Measurements from ENCODE around the gene EAF1. TPM values are rescaled to one million over a fixed set of nuclear protein-coding genes. Genes with fewer than 3 reads are reported as not detected.
A peak's percentile ranks its signal among the peaks of the same experiment; 100 is the strongest.

EAF1 gene
- total RNA-seq (2021; fragmentation: NEBNext Ultra II Directional; extraction: Animal tissue kit (Norgen Biotek cat#: 25700)) = 10 to 100 TPM; 13.9 to 17.2 (median 15.8) TPM
- long read RNA-seq, full-length matches to known transcripts = 7 of 14 reads
- long read RNA-seq, partial matches to known transcripts = 0 of 14 reads
- long read RNA-seq, other reads (novel, unspliced or antisense) = 7 of 14 reads

- DNase-seq = peak; percentile 68
- H3K4me3 Mint-ChIP-seq = peak within 1 kb of the TSS; percentile 98
- H3K4me1 Mint-ChIP-seq (ENCODE audit: low read depth) = peaks cover 33% of the 10 kb centered on the region
- H3K27me3 Mint-ChIP-seq (ENCODE audit: insufficient read depth) = no peaks in the 10 kb centered on the region
- H3K36me3 Mint-ChIP-seq (ENCODE audit: low read depth) = peaks cover 32% of the 10 kb centered on the region
- TF ChIP-seq, protein P1, sequence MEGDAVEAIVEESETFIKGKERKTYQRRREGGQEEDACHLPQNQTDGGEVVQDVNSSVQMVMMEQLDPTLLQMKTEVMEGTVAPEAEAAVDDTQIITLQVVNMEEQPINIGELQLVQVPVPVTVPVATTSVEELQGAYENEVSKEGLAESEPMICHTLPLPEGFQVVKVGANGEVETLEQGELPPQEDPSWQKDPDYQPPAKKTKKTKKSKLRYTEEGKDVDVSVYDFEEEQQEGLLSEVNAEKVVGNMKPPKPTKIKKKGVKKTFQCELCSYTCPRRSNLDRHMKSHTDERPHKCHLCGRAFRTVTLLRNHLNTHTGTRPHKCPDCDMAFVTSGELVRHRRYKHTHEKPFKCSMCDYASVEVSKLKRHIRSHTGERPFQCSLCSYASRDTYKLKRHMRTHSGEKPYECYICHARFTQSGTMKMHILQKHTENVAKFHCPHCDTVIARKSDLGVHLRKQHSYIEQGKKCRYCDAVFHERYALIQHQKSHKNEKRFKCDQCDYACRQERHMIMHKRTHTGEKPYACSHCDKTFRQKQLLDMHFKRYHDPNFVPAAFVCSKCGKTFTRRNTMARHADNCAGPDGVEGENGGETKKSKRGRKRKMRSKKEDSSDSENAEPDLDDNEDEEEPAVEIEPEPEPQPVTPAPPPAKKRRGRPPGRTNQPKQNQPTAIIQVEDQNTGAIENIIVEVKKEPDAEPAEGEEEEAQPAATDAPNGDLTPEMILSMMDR (IDR thresholded peaks at IDR 0.05) = peak; percentile 36
- peak within 1 kb of the TSS; percentile 88 for H3K27ac Mint-ChIP-seq
- H3K9me3 Mint-ChIP-seq = peaks cover 6% of the 10 kb centered on the region
These were observed at the start of gene EAF1, which contains the start of gene METTL6 for GRCh38 chr3:15427182-15427880. EAF1 (plus strand) TSS chr3:15427598; CDS start chr3:15427780, 182 bp downstream. METTL6 (minus strand) TSS chr3:15427544; CDS start chr3:15426511, 1,033 bp downstream.

- Mint-ChIP-seq H3K4me1 (ENCODE audit: low read depth) (peaks cover 10% of the 10 kb centered on the region), H3K4me3 (no peak overlapping the region), H3K9me3 (no peaks in the 10 kb centered on the region), H3K36me3 (ENCODE audit: low read depth) (no peaks in the 10 kb centered on the region), H3K27ac (peak overlapping the region; percentile 87), H3K27me3 (ENCODE audit: insufficient read depth) (no peaks in the 10 kb centered on the region)
- DNase-seq = peak; percentile 95
- TF ChIP-seq, protein P1 (IDR thresholded peaks at IDR 0.05) = peak; percentile 93
These were observed 49.2 kb upstream of the EAF1 start for GRCh38 chr3:15377961-15378791.

DNA sequence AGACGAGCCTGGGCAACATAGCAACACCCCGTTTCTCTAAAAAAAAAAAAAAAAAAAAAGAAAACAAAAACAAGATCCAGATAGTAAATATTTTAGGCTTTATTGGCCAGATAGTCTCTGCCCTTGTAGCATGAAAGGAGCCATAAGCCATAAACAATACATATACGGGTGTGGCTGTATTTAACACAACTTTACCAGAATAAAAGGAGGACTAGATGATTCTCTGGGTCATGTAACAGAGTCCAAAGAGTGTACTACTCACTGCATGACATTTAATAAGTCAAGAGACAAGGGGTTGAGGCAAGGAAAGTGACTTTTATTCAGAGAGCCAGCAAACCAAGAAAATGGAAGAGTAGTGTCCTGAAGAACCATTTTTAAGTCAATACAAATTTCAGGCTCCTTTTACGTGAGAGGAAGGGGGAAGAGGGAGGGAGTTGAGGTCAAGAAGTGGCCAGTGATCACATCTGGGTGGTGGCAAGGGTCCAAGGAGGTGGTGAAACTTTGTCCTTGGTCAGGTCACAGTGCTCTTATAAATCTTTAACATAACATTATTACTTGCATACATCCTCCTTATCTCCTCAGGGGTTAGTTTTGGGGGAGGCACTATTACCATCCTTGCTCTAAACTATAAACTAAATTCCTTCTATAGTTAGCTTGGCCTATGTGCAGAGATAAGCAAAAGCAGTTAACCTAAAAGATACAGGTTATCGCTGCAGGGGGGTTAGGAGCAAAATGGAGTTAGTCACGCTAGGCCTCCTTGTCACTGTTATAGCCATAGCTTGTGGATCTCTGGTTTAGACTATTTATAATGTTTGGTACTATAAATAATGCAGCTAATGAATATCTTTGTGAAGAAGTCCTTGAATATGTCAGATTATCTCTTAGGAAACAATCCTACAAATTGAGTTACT lies 46.2 kb upstream of the EAF1 start:
- H3K9me3 Mint-ChIP-seq = no peaks in the 10 kb centered on the region
- no peaks in the 10 kb centered on the region for H3K36me3 Mint-ChIP-seq (ENCODE audit: low read depth)
- TF ChIP-seq, protein P1 (IDR thresholded peaks at IDR 0.05) = no peak
- no peak for DNase-seq
- no peaks in the 10 kb centered on the region; the same call in 1 of the 2 replicates for H3K27me3 Mint-ChIP-seq (ENCODE audit: insufficient read depth)
- no peak overlapping the region for H3K4me3 Mint-ChIP-seq
- H3K4me1 Mint-ChIP-seq (ENCODE audit: low read depth) = peaks cover 27% of the 10 kb centered on the region
- no peak overlapping the region for H3K27ac Mint-ChIP-seq

DNA sequence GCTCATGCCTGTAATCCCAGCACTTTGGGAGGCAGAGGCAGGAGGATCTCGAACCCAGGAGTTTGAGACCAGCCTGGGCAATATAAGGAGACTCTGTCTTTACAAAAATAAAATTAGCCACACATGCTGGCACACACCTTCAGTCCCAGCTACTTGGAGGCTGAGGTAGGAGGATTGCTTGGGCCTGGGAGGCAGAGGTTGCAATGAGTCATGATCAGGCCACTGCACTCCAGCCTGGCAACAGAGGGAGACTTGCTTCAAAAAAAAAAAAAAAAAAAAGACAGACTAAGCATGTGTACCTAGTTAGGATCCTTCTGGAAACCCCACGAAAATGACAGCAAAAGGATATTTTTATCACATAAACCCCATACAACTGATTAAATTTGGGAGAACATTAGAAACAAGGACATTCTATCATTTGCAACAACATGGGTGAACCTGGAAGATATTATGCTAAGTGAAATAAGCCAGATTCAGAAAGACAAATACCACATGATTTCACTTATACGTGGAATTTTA lies 44.9 kb upstream of the EAF1 start:
- TF ChIP-seq, protein P1 (IDR thresholded peaks at IDR 0.05) = no peak
- Mint-ChIP-seq H3K4me1 (ENCODE audit: low read depth) (peaks cover 35% of the 10 kb centered on the region), H3K36me3 (ENCODE audit: low read depth) (no peaks in the 10 kb centered on the region), H3K4me3 (no peak overlapping the region), H3K27me3 (ENCODE audit: insufficient read depth) (no peaks in the 10 kb centered on the region; the same call in 1 of the 2 replicates), H3K9me3 (no peaks in the 10 kb centered on the region), H3K27ac (no peak overlapping the region)
- no peak for DNase-seq

All from HFFc6 (cell line).